CD1c-positive myeloid dendritic cell (primary cell): ENCODE data around the gene ANKS3.
A peak's percentile ranks its signal among the peaks of the same experiment; 100 is the strongest.

Source experiments
- DNase-seq: peaks from one replicate; pipeline ENCODE4 v3.0.0-alpha.2; 2016; ENCODE audit errors: extremely low spot score

Gene ANKS3

DNA sequence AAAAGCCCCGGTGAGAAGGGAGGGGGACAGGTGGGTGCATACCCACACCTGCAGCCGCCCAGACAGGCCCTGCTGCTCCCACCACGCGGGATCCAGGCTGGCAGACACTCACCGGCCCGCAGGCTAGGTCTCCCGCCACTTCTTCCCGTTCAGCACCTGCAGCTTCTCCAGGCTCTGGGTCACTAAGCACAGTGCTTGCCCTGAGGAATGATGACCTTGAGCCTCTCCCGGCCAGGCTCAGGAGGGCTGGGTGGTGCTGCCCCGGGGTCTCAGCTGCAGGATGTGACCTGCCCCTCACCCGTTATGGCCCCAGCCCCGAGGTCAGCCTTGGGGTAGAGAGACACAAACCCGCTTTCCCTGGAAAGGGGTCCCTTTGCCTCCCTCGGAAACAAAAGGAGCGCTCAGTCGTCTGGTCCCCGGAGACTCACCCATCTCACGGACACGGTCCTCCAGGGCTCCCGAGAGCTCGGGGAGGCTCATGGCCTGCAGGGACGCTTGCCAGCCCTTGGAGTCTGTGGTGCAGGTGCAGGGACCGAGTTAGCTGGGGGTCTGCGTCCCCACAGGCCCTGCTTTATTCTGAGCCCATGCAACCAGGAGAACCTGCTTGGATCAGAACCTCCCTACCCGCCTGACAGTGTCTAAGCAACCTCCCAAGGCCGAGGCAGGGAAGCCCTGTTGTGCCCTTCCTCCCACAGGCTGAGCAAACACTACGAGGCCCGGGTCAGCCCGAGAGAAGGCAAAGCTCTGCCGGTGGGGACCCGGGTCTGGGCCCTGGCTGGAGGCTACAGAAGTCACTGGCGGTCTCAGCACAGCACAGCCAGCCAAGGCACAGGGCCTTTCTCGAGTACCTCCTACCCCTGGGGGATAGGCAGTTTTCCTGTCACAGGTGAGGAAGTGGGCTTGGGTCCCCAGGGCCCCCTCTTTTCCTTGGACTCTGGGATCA, 36.9 kb downstream of the ANKS3 start:
- no peak for DNase-seq

- no peak for DNase-seq
Observed at GRCh38 chr16:4696172-4696904, 37.7 kb downstream of the ANKS3 start.

- DNase-seq, result no peak
Observed at GRCh38 chr16:4695473-4696171, 38.4 kb downstream of the ANKS3 start.

DNA sequence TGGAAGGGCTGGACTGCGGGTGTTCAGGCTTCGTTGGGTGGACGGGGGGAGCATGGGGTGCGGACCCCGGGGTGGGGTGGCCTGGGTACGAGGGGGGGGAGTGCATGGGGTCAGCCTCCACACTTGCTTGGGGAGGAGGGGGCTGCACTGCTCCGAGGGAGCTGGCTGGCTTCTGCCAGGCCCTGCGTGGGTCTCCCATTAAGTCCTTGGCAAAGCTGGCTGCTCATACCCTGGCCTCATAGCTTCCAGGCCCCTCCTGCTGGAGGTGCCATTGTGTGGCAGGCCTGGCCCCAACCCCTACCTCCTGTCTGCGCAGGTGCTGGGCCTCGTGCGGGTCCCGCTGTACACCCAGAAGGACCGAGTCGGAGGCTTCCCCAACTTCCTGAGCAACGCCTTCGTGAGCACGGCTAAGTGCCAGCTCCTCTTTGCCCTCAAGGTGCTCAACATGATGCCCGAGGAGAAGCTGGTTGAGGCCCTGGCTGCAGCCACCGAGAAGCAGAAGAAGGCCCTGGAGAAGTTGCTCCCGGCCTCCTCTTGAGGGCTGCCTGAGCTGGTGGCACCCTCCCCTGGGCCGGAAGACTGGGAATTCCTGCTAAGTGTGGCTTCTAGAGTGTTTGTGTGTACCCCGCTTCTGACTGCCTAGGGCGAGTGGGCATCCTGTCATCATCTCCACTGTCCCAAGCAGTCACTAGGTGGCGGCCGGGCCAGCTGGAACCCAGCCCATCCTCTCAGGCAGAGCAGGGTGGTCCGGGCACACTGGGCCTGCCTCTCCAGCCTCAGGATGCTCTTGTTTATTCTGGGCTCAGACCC, 39.2 kb downstream of the ANKS3 start:
- DNase-seq, result no peak

DNA sequence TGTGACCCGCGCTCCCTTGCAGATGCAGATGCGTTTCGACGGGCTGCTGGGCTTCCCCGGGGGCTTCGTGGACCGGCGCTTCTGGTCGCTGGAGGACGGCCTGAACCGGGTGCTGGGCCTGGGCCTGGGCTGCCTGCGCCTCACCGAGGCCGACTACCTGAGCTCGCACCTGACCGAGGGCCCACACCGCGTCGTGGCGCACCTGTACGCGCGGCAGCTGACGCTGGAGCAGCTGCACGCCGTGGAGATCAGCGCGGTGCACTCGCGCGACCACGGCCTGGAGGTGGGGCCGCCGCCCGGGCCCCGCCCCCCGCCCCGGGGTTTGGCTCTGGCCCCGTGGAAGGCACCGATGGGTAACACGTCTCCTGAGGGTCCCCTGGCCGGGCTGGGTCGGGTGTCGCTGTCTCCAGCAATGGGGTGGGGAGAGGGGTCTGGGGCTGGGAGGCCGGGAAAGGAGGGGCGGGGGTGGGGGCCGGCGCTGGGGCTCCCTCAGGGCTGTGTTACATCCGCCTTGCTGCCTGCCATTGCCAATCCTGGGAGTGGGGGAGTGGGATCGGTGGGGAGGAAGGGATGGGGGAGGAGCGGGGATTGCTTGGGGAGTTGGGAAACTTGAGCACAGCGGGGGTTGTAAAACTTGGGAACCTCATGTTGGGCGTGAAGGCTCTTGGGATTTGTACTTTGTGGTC, 40.0 kb downstream of the ANKS3 start:
- DNase-seq, result peak; percentile 30

- DNase-seq, result peak; percentile 99
Observed at GRCh38 chr16:4693296-4693955, 40.6 kb downstream of the ANKS3 start, which contains the start of gene NUDT16L1. Gene NUDT16L1 (plus strand): TSS chr16:4693562. CDS start chr16:4693727, 165 bp downstream.

DNA sequence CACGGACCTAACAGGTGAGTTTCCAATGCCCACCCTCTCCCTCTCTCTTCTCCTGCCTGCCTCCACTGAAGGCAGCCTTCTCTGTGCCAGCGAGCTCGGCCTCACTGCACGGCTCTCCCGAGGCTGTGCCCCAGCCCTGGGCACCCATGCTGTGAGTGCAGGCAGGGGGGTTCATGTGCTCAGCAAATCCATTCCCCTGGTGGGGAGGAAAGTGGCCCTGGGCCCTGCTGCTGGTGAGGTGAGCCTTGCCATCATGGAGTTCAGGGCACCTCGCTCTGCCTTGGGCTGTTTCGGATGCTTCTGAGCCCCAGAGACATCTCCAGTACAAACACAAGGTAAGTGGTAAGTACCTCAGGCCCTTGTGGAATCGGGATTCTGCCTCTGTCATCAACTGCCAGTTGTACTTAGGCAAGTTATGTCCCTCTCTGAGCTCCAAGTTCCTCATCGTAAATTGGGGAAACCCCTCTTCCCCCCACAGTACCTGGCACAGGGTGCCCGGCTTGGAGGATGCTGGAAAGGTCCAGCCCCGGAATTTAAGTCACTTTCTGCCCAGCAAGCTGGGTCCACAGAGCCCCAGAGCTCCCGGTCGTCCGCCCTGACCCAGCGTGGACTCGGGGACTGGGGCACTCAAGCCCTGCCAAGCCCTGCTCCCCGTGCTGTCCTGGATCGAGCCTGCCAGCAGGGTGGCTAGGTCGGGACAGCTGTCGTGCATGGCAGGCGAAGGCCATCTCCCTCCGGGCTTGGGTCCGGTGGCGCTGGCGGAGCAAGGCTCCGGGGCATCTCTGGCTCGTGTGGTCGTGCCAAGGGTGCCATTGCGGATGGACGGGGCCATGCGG, 41.4 kb downstream of the ANKS3 start:
- DNase-seq, result peak; percentile 54

- DNase-seq, result no peak
Observed at GRCh38 chr16:4691666-4692412, 42.2 kb downstream of the ANKS3 start.

GRCh38 chr16:4690946-4691665, 43.0 kb downstream of the ANKS3 start:
- no peak for DNase-seq

- no peak for DNase-seq
Observed at GRCh38 chr16:4689864-4690704, 44.0 kb downstream of the ANKS3 start.

GRCh38 chr16:4689091-4689671, 44.9 kb downstream of the ANKS3 start:
- no peak for DNase-seq

GRCh38 chr16:4688674-4689045, 45.4 kb downstream of the ANKS3 start:
- no peak for DNase-seq

- DNase-seq, result no peak
Observed at GRCh38 chr16:4687946-4688673, 46.0 kb downstream of the ANKS3 start.

- no peak for DNase-seq
Observed at GRCh38 chr16:4687416-4687815, 46.7 kb downstream of the ANKS3 start.

DNA sequence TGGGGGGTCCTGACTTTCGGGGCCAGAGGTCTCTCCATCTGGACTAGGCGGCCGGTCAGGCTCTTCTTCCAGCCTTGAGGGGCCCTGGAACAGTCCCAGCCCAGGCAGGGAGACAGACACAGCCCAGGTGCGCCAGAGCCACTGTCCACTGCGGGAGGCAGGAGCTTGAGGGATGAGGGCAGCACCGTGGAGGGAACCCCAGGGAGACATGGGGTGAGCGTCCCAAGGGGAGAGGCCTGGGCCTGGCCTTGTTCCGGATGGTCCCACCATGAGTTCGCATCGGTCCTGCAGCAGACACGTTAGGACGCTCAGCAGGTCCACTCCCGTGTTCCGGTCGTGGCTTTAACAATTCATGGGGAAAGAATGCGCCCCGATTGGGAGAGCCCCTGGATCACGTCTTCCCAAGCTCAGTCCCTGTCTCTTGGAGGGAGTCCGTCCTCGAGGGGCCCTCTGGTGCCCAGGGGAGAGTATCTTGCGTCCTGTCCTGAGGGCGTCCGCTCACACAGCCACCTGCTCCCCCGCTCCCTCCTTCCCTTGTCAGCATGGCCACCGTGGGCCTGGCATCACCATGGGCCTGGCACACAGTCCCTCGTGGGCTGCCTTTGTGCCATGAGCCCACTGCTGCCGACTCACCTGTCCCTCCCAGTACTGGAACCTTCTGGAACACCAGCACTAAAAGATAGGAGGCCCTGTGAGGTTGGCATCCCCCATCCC, 47.4 kb downstream of the ANKS3 start:
- no peak for DNase-seq
